ENCODE data around the gene THSD7A. TPM values are rescaled to one million over a fixed set of nuclear protein-coding genes. Genes with fewer than 3 reads are reported as not detected.

The THSD7A gene
- total and polyA plus RNA-seq, 10 of the 15 experiments (the other 5 are each of a cell fraction or from before 2014, with no cell fraction given) = 0.03 to 0.09 (median 0.03) TPM; not detected in 7

DNA sequence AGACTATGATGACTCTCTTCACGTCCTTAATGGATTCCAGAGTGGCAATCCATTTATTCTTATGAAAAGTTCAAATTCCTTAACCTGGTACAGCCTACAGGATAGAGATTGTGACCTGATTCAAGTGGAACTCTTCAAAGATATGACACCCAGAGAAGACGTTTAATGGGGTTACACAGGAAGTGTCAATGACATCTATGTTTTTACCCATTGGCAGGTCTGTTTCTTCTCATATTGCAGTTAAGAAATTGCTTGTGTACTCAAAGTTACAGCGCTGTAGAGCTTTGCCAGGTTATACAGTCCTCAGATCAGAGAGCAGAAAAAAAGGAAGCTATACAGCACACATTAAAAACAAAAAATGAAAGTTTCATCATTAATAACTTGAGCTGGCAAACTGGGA, 367.4 kb downstream of the THSD7A start:
- Histone ChIP-seq H4K20me1 (ENCODE audit: control insufficient read depth, insufficient read depth) (no peaks in the 10 kb centered on the region), H3K9me3 (replicated peaks; ENCODE audit: control insufficient read depth, insufficient read depth, low read length) (no peaks in the 10 kb centered on the region), H3K4me1 (ENCODE audit: control insufficient read depth, insufficient read depth, low read length) (no peaks in the 10 kb centered on the region), H2AFZ (ENCODE audit: control insufficient read depth, low read depth, low read length) (no peak overlapping the region), H3K27ac (ENCODE audit: control insufficient read depth, insufficient read depth) (no peak overlapping the region), H3K4me3 (no peak overlapping the region), H3K79me2 (ENCODE audit: control insufficient read depth, insufficient read depth, low read length) (no peaks in the 10 kb centered on the region), H3K36me3 (ENCODE audit: control insufficient read depth in 2 of 2, insufficient read depth in 2 of 2, low read length in 1 of 2) (no peaks in the 10 kb centered on the region), H3K4me2 (ENCODE audit: control insufficient read depth, insufficient read depth) (no peak overlapping the region), H3K9ac (ENCODE audit: control insufficient read depth, insufficient read depth, low read length) (no peak overlapping the region), H3K27me3 (replicated peaks in 1 of 2; ENCODE audit: control insufficient read depth in 2 of 2, insufficient read depth in 2 of 2, low read length in 1 of 2) (no peaks in the 10 kb centered on the region)
- CTCF ChIA-PET = no interaction called here
- SMC1A ChIA-PET (ENCODE audit: uncharacterized antibody, unreplicated experiment) = no interaction called here
- POLR2A ChIA-PET = no interaction called here
- FAIRE-seq (no peak), DNase-seq (ENCODE audit: low read depth, low spot score) (no peak), ATAC-seq (no peak)
- no TSS peak for BruUV-seq (replicated peaks)
- RAD21 ChIA-PET (ENCODE audit: unreplicated experiment) = no interaction called here
- intact Hi-C loops (cut with micrococcal nuclease; ENCODE audit: unreplicated experiment) = no loop called here
- 3% methylated on average over 3 of the region's 3 CpGs for WGBS (ENCODE audit: insufficient coverage, insufficient replicate concordance, low lambda C conversion rate, missing lambda C conversion rate)
- in situ Hi-C loops (cut with MboI) = no loop called here
- no peak for TF ChIP-seq MTA2 (IDR thresholded peaks at IDR 0.05; ENCODE audit: low read depth)
- TF ChIP-seq FOXK2 (IDR thresholded peaks at IDR 0.05) = no peak
- TF ChIP-seq BACH1 (IDR thresholded peaks at IDR 0.05; ENCODE audit: borderline replicate concordance) = no peak
- no peak for TF ChIP-seq E2F4 (IDR thresholded peaks at IDR 0.05; ENCODE audit: low read depth, low read length)
- TF ChIP-seq ATF2 (IDR thresholded peaks at IDR 0.05; ENCODE audit: low read length) = no peak
- TF ChIP-seq SMC3 (IDR thresholded peaks at IDR 0.05; ENCODE audit: borderline replicate concordance, low read length) = no peak
- TF ChIP-seq SREBF2 (IDR thresholded peaks at IDR 0.05; ENCODE audit: low read length) = no peak
- TF ChIP-seq NFYA (IDR thresholded peaks at IDR 0.05; ENCODE audit: borderline replicate concordance, low read depth, low read length) = no peak
- TF ChIP-seq REST (IDR thresholded peaks at IDR 0.05; ENCODE audit: low read depth, low read length) = no peak
- TF ChIP-seq ZZZ3 (IDR thresholded peaks at IDR 0.05; ENCODE audit: control insufficient read depth, insufficient read length, low read depth) = no peak
- TF ChIP-seq, protein P1, sequence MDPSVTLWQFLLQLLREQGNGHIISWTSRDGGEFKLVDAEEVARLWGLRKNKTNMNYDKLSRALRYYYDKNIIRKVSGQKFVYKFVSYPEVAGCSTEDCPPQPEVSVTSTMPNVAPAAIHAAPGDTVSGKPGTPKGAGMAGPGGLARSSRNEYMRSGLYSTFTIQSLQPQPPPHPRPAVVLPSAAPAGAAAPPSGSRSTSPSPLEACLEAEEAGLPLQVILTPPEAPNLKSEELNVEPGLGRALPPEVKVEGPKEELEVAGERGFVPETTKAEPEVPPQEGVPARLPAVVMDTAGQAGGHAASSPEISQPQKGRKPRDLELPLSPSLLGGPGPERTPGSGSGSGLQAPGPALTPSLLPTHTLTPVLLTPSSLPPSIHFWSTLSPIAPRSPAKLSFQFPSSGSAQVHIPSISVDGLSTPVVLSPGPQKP (IDR thresholded peaks at IDR 0.05; ENCODE audit: low read depth, low read length) = no peak
- TF ChIP-seq FOXM1 (IDR thresholded peaks at IDR 0.05; ENCODE audit: low read depth, low read length) = no peak
- TF ChIP-seq BMI1 (IDR thresholded peaks at IDR 0.05; ENCODE audit: borderline replicate concordance) = no peak
- no peak for TF ChIP-seq SMARCA5 (IDR thresholded peaks at IDR 0.05)
- no peak for TF ChIP-seq HDGF (IDR thresholded peaks at IDR 0.05)
